ENCODE results near the gene GANC. TPM values are rescaled to one million over a fixed set of nuclear protein-coding genes. Genes with fewer than 3 reads are reported as not detected.

The GANC gene
- total RNA-seq, 4 donors from 2014 or later, result 24.3 to 35.5 (median 34.2) TPM

DNA sequence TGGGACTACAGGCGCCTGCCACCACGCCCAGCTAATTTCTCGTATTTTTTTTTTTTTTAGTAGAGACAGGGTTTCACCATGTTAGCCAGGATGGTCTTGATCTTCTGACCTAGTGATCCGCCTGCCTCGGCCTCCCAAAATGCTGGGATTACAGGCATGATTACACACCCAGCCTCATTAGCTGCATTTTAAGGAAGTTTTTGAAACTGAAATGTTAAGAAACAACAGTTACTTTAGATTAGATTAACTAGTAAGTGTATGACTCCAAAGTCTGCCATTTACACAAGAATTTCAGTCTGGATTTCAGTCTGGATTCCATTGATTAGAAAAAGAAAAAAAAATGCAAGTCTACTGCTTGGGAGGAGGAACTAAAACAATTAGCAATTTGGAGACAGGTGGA, 40.4 kb upstream of the GANC start:
- DNase-seq (ENCODE audit: low spot score in 2 of 2), result no peak
- no peak for TF ChIP-seq CTCF (IDR thresholded peaks at IDR 0.05)
- TF ChIP-seq EP300 (IDR thresholded peaks at IDR 0.05), result no peak
- no peak for TF ChIP-seq POLR2A (IDR thresholded peaks at IDR 0.05)
- Histone ChIP-seq H3K27ac (no peak overlapping the region), H3K4me3 (no peak overlapping the region), H3K36me3 (peaks cover 0 to 92% (median 15%) of the 10 kb centered on the region in 3 donors), H3K4me1 (no peaks in the 10 kb centered on the region), H3K9me3 (no peaks in the 10 kb centered on the region), H3K27me3 (no peaks in the 10 kb centered on the region)
- 77 to 78% methylated on average over 5 of the region's 5 CpGs for WGBS, 2 donors

GRCh38 chr15:42233107-42233506, 39.9 kb upstream of the GANC start:
- no peaks in the 10 kb centered on the region for H3K27me3 ChIP-seq
- no peak for DNase-seq (ENCODE audit: low spot score in 2 of 2)
- H3K4me1 ChIP-seq, result no peaks in the 10 kb centered on the region
- no peak for TF ChIP-seq CTCF (IDR thresholded peaks at IDR 0.05)
- no peak for TF ChIP-seq EP300 (IDR thresholded peaks at IDR 0.05)
- TF ChIP-seq POLR2A (IDR thresholded peaks at IDR 0.05), result no peak
- H3K4me3 ChIP-seq, result no peak overlapping the region
- H3K36me3 ChIP-seq, result peaks cover 0 to 92% (median 16%) of the 10 kb centered on the region in 3 donors
- 91 to 94% methylated on average over 2 of the region's 2 CpGs for WGBS, 2 donors
- no peaks in the 10 kb centered on the region for H3K9me3 ChIP-seq
- no peak overlapping the region for H3K27ac ChIP-seq

DNA sequence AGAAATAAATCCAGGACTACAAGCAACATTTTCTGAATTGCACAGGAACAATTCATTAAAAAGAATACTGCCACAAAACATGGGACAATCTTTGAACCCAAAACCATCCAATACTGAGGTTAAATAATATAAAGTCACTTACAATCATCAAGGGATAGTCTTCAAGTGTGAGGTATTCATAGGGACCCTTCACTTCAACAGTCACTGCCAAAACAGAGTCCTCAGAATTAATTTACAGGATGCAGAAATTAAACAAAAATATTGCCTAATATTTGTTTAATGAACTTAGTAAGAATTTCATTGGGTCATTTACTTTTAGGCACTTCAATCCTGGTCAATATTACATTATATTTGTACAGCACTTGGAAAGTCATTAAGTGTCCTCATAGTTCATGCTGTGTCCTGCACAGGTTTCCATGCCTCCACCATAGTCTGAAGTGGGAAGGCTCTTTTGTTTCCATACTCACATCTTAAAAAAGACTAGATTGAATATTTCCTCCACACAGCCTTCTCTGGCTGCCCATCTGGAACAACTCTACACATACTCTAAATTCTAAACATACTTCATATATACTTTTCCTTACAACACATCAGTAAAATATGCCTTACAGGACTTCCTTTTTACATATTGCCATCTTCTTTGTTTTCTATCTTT, 33.3 kb upstream of the GANC start:
- Histone ChIP-seq H3K27ac (no peak overlapping the region), H3K36me3 (peaks cover 0 to 90% (median 10%) of the 10 kb centered on the region in 3 donors), H3K4me3 (no peak overlapping the region), H3K4me1 (no peaks in the 10 kb centered on the region), H3K27me3 (no peaks in the 10 kb centered on the region), H3K9me3 (no peaks in the 10 kb centered on the region)
- no peak for DNase-seq (ENCODE audit: low spot score in 2 of 2)
- TF ChIP-seq CTCF (IDR thresholded peaks at IDR 0.05) (no peak), POLR2A (IDR thresholded peaks at IDR 0.05) (no peak), EP300 (IDR thresholded peaks at IDR 0.05) (no peak)

DNA sequence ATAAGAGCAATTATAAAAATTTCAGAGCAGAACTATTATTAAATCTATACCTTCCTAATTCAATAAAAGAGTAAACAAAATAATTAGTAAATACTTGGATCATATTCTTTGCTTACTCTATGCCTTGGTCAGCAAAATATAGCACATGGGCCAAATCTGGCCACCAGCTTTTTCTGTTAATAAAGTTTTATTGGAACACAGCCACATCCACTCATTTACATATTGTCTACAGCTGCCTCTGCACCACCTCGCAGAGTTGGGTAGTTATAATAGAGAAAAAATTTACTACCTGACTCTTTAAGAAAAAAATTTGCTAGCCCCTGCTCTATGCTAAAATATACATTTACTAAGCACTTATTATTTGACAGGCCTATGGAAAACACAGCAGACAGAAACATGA, 32.2 kb upstream of the GANC start:
- Histone ChIP-seq H3K9me3 (no peaks in the 10 kb centered on the region), H3K4me1 (no peaks in the 10 kb centered on the region), H3K27ac (no peak overlapping the region), H3K4me3 (no peak overlapping the region), H3K36me3 (peaks cover 0 to 80% (median 10%) of the 10 kb centered on the region in 3 donors), H3K27me3 (no peaks in the 10 kb centered on the region)
- WGBS, 2 donors, result 90 to 95% methylated on average over 1 of the region's 1 CpG
- TF ChIP-seq CTCF (IDR thresholded peaks at IDR 0.05) (no peak), POLR2A (IDR thresholded peaks at IDR 0.05) (no peak), EP300 (IDR thresholded peaks at IDR 0.05) (no peak)
- DNase-seq (ENCODE audit: low spot score in 2 of 2), result no peak

- Histone ChIP-seq H3K27me3 (no peaks in the 10 kb centered on the region), H3K36me3 (peaks cover 0 to 61% (median 4%) of the 10 kb centered on the region in 3 donors), H3K4me3 (no peak overlapping the region), H3K4me1 (no peaks in the 10 kb centered on the region), H3K9me3 (no peaks in the 10 kb centered on the region), H3K27ac (no peak overlapping the region)
- TF ChIP-seq POLR2A (IDR thresholded peaks at IDR 0.05) (no peak), CTCF (IDR thresholded peaks at IDR 0.05) (no peak), EP300 (IDR thresholded peaks at IDR 0.05) (no peak)
- no peak for DNase-seq (ENCODE audit: low spot score in 2 of 2)
- 86 to 97% methylated on average over 2 of the region's 2 CpGs for WGBS, 2 donors
These were observed 19.7 kb upstream of the GANC start for GRCh38 chr15:42253300-42253699.
